OCI-LY1 (cell line): Measurements from ENCODE around the gene CIB4.

Experiments
- CTCF ChIP-seq: fragments of 200-600 bp; sonication (generic), shearing (Covaris generic); IDR thresholded peaks from 2 replicates; pipeline ENCODE4 v1.5.1; 2017; ENCODE audit warnings: mild to moderate bottlenecking, antibody characterized with exemption, low read length, moderate library complexity, mixed read lengths
- EZH2 ChIP-seq: fragments of 200-600 bp; sonication (generic), shearing (Covaris generic); IDR thresholded peaks from 2 replicates; pipeline ENCODE4 v1.8.0; 2017; ENCODE audit warnings: borderline replicate concordance, mixed run types, mild to moderate bottlenecking, antibody characterized with exemption, low read length, moderate library complexity, mixed read lengths

GRCh38 chr2:26580751-26581150 is 60.4 kb downstream of the CIB4 start:
- no peak for TF ChIP-seq CTCF
- TF ChIP-seq EZH2, result no peak
